GM12873 (cell line): Measurements from ENCODE around the gene OR2T8.
A peak's percentile ranks its signal among the peaks of the same experiment; 100 is the strongest.

Experiments
- TF ChIP-seq, protein P1 (sequence below): IDR thresholded peaks from 2 replicates; pipeline ENCODE4 v1.5.1; 2012; ENCODE audit warnings: low read depth, mild to moderate bottlenecking, moderate library complexity, low read length, control low read depth; ENCODE audit not compliant: insufficient read depth; ENCODE audit errors: missing control alignments

Gene OR2T8

DNA sequence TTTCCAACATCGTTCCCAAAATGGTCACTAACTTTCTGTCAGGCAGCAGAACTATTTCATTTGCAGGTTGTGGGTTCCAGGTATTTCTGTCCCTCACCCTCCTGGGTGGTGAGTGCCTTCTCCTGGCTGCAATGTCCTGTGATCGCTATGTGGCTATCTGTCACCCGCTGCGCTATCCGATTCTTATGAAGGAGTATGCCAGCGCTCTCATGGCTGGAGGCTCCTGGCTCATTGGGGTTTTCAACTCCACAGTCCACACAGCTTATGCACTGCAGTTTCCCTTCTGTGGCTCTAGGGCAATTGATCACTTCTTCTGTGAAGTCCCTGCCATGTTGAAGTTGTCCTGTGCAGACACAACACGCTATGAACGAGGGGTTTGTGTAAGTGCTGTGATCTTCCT is 13.9 kb downstream of the OR2T8 start:
- TF ChIP-seq, protein P1, sequence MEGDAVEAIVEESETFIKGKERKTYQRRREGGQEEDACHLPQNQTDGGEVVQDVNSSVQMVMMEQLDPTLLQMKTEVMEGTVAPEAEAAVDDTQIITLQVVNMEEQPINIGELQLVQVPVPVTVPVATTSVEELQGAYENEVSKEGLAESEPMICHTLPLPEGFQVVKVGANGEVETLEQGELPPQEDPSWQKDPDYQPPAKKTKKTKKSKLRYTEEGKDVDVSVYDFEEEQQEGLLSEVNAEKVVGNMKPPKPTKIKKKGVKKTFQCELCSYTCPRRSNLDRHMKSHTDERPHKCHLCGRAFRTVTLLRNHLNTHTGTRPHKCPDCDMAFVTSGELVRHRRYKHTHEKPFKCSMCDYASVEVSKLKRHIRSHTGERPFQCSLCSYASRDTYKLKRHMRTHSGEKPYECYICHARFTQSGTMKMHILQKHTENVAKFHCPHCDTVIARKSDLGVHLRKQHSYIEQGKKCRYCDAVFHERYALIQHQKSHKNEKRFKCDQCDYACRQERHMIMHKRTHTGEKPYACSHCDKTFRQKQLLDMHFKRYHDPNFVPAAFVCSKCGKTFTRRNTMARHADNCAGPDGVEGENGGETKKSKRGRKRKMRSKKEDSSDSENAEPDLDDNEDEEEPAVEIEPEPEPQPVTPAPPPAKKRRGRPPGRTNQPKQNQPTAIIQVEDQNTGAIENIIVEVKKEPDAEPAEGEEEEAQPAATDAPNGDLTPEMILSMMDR, result no peak

DNA sequence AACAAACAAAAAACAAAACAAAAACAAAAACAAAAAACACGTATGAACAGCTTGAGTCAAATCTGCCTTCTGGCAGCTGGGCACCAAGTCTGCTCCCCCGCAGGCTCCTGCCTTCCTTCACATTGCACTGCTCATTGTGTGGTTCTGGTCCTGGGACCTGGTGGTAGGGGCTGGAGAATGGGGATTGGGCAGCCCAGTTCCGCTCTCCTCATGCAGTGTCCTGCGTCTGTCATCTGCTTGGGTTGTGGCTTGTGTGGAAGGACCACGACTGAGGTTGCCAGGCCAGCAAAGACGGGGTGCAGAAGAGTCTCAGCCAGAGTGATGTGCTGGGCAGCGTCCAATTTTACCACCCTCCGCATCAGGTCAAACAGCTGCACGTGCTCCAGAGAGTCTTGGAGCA is 15.7 kb downstream of the OR2T8 start:
- TF ChIP-seq, protein P1, result no peak

DNA sequence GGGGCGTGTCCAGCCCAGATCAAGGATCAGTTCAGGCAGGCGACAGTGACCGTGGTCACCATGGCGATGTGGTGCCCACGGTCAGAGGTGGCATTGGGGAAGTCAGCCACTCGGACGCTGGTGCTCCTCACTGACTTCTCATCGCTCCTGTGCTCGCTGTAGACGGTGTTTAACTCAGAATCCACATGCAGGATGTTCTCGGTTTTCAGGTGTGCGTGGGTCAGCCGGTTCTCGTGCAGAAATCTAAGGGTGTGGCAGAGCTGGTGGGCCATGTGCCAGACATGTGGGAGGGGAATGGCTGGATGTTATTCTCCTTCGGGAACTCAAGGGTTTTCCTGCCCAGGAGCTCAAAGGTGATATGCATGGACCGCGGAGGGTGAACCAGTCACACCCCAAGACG is 16.4 kb downstream of the OR2T8 start:
- TF ChIP-seq, protein P1, result no peak

DNA sequence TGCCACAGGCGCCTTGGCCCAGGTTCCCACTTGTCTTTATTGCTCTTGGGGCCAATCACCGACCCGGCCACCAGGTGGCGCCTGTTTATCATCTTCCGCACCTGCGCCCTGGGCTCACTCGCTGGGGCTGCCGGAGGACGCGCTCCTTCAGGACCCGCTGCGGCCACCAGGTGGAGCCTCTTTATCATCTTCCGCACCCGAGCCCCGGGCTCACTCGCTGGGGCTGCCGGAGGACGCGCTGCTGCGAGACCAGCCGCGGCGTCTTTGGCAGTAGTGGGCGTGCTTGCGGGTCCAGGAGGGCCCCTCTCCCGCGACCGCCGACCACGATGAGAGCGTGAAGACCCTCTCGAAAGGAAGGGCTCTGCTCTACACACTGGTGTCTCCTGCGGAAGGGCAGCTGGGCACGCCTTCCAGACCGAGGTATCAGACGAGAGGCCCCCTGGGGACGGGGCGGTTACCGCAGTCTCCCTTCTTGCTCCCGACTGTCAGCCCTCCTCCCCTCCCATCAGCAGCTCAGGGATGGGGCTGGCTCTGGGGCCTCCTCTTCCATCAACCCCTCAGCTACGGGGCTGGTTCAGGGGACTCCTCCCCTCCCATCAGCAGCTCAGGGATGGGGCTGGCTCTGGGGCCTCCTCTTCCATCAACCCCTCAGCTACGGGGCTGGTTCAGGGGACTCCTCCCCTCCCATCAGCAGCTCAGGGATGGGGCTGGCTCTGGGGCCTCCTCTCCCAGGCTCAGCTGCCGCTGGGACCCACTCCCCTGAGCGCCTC is 17.1 kb downstream of the OR2T8 start:
- TF ChIP-seq, protein P1, result peak; percentile 89

DNA sequence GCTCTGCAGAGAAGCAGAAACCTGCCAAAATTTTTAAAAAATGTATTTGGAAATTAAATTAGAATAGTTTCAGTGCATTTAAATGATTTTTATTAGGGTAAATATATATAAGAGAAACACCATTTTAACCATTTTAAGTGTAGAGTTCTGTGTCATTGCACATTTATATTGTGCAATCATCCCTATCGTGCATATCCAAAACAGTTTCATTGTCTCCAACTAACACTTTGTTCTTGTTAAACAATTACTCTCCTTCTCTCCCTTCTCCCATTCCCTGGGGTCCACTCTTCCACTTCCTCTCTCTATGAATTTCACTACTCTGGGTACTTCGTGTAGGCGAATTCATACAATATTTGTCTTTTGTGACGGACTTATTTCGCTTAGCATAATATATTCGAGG is 22.6 kb downstream of the OR2T8 start:
- TF ChIP-seq, protein P1, result no peak

DNA sequence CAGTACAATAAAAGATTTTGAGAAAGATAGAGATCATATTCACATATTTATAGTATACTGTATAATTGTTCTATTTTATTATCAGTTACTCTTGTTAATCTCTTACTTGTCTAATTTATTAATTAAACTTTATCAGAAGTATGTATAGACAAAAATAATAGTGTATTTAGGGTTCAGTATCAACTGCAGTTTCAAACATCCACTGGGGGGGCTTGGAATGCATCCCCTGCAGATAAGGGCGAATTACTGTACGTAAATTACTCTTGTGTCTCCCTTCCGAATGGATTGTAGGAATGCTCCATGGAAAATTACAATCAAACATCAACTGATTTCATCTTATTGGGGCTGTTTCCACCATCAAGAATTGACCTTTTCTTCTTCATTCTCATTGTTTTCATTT is 28.5 kb downstream of the OR2T8 start, which contains the start of gene OR2L8:
TSS of gene OR2L8 (plus strand) at position 301 of the 400 bp plus-strand sequence. CDS start at position 301, 0 bp downstream.
- TF ChIP-seq, protein P1, result no peak

DNA sequence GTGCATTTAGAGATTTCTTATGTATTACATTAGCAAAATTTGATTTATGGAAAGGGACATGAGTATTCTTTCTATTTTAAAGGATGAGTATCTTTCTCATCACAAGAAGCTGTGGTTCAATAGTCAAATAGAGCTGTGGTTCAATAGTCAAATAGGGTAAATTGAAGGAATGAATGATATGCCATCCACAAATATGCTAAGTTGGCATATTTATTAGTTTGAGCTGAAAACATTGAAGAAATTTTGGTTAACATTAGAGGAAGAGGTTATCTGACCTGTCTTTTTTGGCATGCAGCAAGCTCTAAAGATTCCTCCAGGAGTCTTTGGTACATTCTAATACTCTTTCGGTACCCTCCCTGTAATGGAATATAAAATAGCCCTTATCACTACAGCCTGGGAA is 33.4 kb downstream of the OR2T8 start:
- TF ChIP-seq, protein P1, result no peak
